NCI-H2196 treated with DMSO at 0.1 percent for 48 hours (cell line): ENCODE results near the gene RNASE1.

Experiments used
- DNase-seq: peaks from one replicate; lab custom pipeline; 2025; ENCODE audit not compliant: unreplicated experiment; lab: John Stamatoyannopoulos, UW

Gene RNASE1

GRCh38 chr14:20808162-20808483 is 5.5 kb upstream of the RNASE1 start:
- no peak for DNase-seq

- DNase-seq, result no peak
These were observed 4.9 kb upstream of the RNASE1 start for GRCh38 chr14:20807304-20808161.

GRCh38 chr14:20805485-20805884 is 2.8 kb upstream of the RNASE1 start:
- DNase-seq, result no peak

GRCh38 chr14:20803223-20803622 is 579 bp upstream of the RNASE1 start:
- no peak for DNase-seq

GRCh38 chr14:20801726-20802125 is 918 bp downstream of the RNASE1 start:
- no peak for DNase-seq

- no peak for DNase-seq
These were observed 2.6 kb downstream of the RNASE1 start for GRCh38 chr14:20799892-20800544.

GRCh38 chr14:20799456-20799891 is 3.2 kb downstream of the RNASE1 start:
- no peak for DNase-seq

GRCh38 chr14:20798932-20799331 is 3.7 kb downstream of the RNASE1 start:
- no peak for DNase-seq

DNA sequence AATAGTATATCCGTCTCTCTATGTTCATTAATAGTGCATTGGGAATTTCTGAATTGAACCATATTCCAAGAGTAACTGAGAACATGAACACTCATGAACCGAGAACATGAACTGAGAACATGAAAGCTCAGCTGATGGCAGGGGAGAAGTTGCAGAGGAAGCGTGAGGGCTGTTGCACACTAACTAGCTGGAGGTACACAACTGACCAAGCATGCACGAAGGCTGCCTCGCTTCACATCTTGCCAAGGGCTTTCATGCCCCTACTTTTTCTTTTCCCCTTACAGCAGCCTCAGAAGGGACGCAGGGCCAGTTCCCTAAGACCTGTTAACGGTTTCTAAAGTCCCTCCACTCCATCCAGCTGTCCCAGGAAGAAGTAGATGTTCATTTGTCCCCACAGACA is 4.3 kb downstream of the RNASE1 start:
- DNase-seq, result no peak

DNA sequence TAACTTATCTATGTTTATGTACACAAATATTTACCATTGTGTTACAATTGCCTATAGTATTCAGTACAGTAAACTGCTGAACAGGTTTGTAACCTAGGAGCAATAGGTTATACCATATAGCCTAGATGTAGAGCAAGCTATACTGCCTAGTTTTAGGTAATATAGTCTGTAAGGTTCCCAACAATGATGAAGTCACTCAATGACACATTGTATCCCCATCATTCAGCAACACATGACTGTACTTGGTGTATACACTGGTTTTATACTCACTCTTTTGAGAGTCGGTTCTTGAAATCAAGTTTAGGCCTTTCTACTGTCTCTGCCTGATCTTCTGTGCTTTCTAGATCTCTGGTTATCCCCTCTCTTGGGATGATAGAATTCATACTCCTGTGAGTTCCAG is 5.5 kb downstream of the RNASE1 start:
- no peak for DNase-seq

- DNase-seq, result no peak
These were observed 7.8 kb downstream of the RNASE1 start for GRCh38 chr14:20794644-20795369.

DNA sequence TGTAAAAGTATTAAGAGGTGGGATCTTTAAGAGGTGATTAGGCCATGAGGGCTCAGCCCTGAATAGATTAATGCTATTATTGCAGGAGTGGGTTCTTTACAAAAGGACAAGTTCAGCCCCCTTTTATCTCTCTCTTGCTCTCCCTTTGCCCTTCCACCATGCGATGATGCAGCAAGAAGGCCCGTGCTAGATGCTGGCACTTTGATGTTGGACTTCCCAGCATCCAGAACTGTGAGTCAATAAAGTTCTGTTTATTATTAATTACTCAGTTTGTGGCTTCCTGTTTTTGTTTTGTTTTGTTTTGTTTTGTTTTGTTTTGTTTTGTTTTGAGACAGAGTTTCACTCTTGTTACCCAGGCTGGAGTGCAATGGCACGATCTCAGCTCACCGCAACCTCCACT is 10.1 kb downstream of the RNASE1 start:
- no peak for DNase-seq

DNA sequence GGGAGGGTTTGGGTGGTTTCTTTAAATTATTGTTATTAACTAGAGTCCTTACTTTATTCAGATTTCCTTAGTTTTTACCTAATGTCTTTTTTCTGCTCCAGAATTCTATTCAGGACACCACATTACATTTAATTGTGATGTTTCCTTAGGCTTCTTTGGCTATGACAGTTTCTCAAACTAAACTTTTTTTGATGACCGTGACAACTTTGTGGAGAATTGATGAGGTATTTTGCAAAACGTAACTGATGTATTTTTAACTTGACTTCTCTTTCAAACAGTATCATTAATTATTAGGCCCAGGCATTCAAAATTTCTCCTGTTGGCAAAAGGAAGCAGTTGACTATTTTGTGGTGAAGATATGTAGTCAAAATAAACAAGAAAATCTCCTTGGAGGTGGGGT is 11.0 kb downstream of the RNASE1 start:
- DNase-seq, result no peak

DNA sequence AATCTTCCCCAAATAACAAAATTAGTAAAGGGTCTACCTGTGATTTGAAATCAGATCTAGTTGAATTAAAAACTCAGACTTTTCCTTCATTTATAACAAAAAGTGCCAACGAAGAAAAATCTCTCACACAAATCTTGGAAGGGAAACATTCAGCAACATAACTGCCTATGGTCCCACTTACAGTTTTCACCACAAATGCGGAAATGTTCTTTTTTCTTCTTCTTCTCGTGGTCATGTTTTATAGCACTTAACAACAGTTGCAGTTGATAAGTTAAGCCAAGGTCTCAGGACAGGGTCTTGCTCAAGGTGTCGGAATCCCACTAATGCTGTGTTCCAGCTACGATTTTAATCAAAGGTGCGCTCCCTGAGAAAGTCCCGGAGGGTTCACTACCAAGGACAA is 11.5 kb downstream of the RNASE1 start:
- no peak for DNase-seq

DNA sequence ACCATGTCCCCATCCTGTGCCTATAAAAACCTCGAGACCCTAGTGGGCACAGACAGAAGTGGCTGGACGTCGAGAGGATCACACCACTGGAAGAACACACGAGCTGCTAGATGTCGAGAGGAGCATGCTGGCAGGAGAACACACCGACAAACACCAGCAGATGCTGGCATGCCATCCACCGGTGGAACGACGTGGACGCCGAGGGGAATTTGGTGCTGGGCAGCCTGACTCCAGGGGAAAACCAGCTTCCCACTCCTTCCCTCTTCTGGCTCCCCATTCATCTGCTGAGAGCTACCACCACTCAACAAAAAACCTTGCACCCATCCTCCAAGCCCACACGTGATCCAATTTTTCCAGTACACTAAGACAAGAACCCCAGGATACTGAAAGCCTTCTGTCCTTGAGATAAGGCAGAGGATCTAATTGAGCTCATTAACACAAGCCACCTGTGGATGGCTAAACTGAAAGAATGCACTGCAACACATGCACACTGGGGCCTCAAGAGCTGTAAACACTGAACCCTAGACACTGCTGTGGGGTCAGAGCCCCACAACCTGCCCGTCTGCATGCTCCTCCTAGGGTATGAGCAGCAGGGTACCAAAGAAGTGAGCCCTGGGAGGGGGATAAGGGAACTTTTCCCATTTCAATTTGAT is 12.1 kb downstream of the RNASE1 start:
- no peak for DNase-seq

DNA sequence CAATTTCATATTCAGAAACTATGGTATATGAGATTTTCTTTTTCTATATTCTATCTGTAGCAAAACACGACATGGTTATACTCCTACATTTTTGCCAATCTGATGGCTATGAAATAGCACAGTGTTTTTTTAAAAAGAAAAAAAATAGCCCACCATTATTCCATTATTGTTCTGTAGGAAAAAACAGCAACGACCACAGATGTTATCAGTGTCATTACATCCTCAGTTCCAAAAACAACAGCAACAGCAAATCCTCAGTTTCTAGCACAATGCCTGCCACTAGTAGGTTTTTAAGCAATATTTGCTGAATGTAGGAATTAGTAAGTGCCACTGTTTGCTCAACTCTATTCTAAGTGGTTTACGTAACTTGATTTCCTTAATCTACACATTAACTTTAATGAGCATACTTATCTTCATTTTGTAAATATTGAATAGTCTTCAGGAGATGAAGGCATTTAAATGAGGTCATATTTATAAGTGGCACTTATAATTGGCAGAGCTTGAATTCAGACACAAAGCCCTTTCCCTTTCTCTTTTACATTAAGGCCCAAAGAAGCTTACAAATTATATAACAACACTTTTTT is 13.3 kb downstream of the RNASE1 start:
- no peak for DNase-seq

DNA sequence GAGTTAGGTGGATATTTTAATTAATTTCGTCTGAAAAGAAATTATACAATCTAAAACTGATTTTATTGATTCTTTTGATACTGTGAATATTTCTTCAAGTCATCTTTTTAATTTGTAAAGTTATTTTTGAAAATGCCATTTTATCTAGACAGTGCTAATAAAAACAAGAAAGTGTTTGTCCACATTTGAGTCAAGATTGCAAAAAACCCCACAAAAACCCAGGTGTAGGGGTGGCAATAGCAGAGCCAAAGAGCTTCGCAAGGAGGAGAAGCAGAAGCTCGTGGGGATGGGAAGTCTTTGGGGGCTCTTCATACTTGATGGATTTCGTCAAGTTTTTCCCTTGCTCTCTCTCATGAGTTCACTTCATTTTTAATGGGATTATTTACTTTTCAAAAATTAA is 15.6 kb downstream of the RNASE1 start:
- DNase-seq, result no peak

DNA sequence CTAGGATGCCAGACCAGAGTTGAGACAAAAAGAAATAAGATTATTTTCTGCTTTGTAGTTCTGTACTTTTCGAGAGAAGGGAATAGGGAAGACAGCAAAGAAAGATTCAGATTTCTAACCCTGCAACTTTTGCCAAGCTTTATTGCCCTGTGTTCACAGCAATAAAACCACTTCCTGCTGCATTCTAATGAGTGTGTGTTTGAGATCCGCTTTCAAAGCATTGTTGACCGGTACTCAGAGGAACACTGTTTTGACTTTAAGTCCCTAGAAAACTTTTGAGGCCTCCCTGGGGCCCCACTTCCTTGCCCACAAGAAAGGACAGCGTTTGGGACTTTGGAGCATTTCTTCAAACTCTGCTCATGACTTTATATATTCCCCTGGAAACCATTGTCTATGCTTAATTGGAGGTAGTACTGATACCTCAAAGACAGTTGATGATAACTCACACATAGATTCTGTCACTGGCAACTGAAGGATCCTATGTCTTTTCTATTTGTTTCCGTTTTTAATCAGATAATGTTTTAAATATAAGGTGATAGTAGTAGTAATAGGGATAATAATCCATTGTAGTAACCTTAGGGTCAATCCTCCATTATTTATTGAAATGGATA is 20.3 kb downstream of the RNASE1 start:
- no peak for DNase-seq

DNA sequence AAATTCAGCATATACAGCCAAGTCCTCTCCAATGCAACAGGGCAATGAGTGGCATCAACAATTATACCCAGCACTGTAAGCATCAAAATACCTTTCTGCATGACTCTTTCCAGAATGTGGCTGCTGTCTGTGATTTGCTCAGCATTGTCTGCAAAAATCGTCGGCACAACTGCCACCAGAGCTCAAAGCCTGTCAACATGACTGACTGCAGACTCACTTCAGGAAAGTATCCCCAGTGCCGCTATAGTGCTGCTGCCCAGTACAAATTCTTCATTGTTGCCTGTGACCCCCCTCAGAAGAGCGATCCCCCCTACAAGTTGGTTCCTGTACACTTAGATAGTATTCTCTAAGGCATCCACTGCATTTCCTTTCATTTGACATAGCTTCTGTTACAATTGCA is 20.8 kb downstream of the RNASE1 start:
- DNase-seq, result no peak

- DNase-seq, result no peak
These were observed 26.7 kb downstream of the RNASE1 start for GRCh38 chr14:20775901-20776300.

- DNase-seq, result no peak
These were observed 27.6 kb downstream of the RNASE1 start for GRCh38 chr14:20775043-20775442.
